IMR-90 (cell line): ENCODE results near the gene PDE6A. TPM values are rescaled to one million over a fixed set of nuclear protein-coding genes. Genes with fewer than 3 reads are reported as not detected.

Experiments used
- ATAC-seq: fragments of 200-7000 bp; cut with Tn5 transposase; 2 replicates; pipeline ENCODE4 v1.9.1; 2020; ENCODE audit warnings: low read depth, mild to moderate bottlenecking, moderate library complexity
- BruUV-seq: library from RNA; stranded (reverse); fragments of 400-500 nt; replicated peaks from 2 replicates; lab custom pipeline; 2021; lab: Mats Ljungman, UMichigan
- CTCF ChIA-PET: fragments of 300-600 bp; formaldehyde crosslinking; extraction: SDS; loops from one replicate; lab custom pipeline; 2021; ENCODE audit warnings: antibody characterized with exemption; lab: Yijun Ruan, JAX
- POLR2A ChIA-PET: fragments of 300-600 bp; sonication (Branson Sonifier 250); formaldehyde crosslinking; loops from one replicate; lab custom pipeline; 2022; ENCODE audit warnings: antibody characterized with exemption; ENCODE audit not compliant: unreplicated experiment; lab: Charles Lee
- DNase-seq: peaks from one replicate; pipeline ENCODE4 v3.0.0; 2013
- H2AFZ ChIP-seq: replicated peaks from 2 replicates; pipeline ENCODE3; 2013; ENCODE audit warnings: low read length, mild to moderate bottlenecking; ENCODE audit not compliant: poor library complexity
- H2AK5ac ChIP-seq: 2 replicates; pipeline ENCODE4 v1.6.1; 2013; ENCODE audit warnings: low read depth, low read length, inconsistent platforms
- H2AK9ac ChIP-seq: replicated peaks from 2 replicates; pipeline ENCODE3; 2013; ENCODE audit warnings: mild to moderate bottlenecking, low read depth, low read length, moderate library complexity; ENCODE audit not compliant: poor library complexity
- H2BK120ac ChIP-seq: 2 replicates; pipeline ENCODE4 v1.6.1; 2013; ENCODE audit warnings: low read depth, low read length, inconsistent platforms
- H2BK15ac ChIP-seq: 3 replicates; pipeline ENCODE4 v1.6.1; 2013; ENCODE audit warnings: low read depth, low read length, inconsistent platforms
- H2BK20ac ChIP-seq: 2 replicates; pipeline ENCODE4 v1.6.1; 2013; ENCODE audit warnings: low read depth, mild to moderate bottlenecking, inconsistent platforms, low read length, moderate library complexity
- H2BK5ac ChIP-seq: 2 replicates; pipeline ENCODE4 v1.6.1; 2013; ENCODE audit warnings: mild to moderate bottlenecking, low read depth, low read length, inconsistent platforms; ENCODE audit not compliant: poor library complexity, severe bottlenecking
- H3K14ac ChIP-seq: replicated peaks from 2 replicates; pipeline ENCODE4 v1.6.1; 2013; ENCODE audit warnings: low read depth, low read length, inconsistent platforms
- H3K18ac ChIP-seq: 2 replicates; pipeline ENCODE4 v1.6.1; 2013; ENCODE audit warnings: low read depth, low read length, control low read depth
- H3K23ac ChIP-seq: 2 replicates; pipeline ENCODE4 v1.6.1; 2013; ENCODE audit warnings: low read depth, low read length, inconsistent platforms
- H3K27ac ChIP-seq: 2 replicates; pipeline ENCODE4 v1.5.1; 2013; ENCODE audit warnings: mild to moderate bottlenecking, control low read depth, low read length; ENCODE audit not compliant: insufficient read depth
- H3K27me3 ChIP-seq: 2 replicates; pipeline ENCODE4 v1.6.1; 2013; ENCODE audit warnings: low read length; ENCODE audit not compliant: control insufficient read depth, insufficient read depth
- H3K36me3 ChIP-seq: 2 replicates; pipeline ENCODE4 v1.6.1; 2013; ENCODE audit warnings: low read length, mixed read lengths; ENCODE audit not compliant: control insufficient read depth, insufficient read depth
- H3K4ac ChIP-seq: 2 replicates; pipeline ENCODE4 v1.6.1; 2013; ENCODE audit warnings: low read depth, low read length, inconsistent platforms
- H3K4me1 ChIP-seq: 2 replicates; pipeline ENCODE4 v1.6.1; 2013; ENCODE audit warnings: low read length, mixed read lengths; ENCODE audit not compliant: control insufficient read depth, insufficient read depth
- H3K4me2 ChIP-seq: 2 replicates; pipeline ENCODE4 v1.6.1; 2013; ENCODE audit warnings: low read depth, mild to moderate bottlenecking, control low read depth, low read length, moderate library complexity
- H3K4me3 ChIP-seq: 2 replicates; pipeline ENCODE4 v1.5.1; 2013; ENCODE audit warnings: low read depth, mild to moderate bottlenecking, control low read depth, low read length, moderate library complexity; ENCODE audit not compliant: insufficient read depth
- H3K56ac ChIP-seq: 2 replicates; pipeline ENCODE4 v1.6.1; 2013; ENCODE audit warnings: low read length, inconsistent platforms; ENCODE audit not compliant: insufficient read depth; ENCODE audit errors: extremely low read depth
- H3K79me1 ChIP-seq, 2 experiments: 2 replicates each; pipeline ENCODE4 v1.6.1; 2013; ENCODE audit warnings: low read length in 2 of 2, inconsistent platforms in 1 of 2, low read depth in 1 of 2
- H3K9ac ChIP-seq: 2 replicates; pipeline ENCODE4 v1.6.1; 2013; ENCODE audit warnings: low read depth, low read length, control low read depth
- H3K9me1 ChIP-seq: 2 replicates; pipeline ENCODE4 v1.6.1; 2013; ENCODE audit warnings: low read length, inconsistent platforms; ENCODE audit not compliant: insufficient read depth
- H3K9me3 ChIP-seq: 2 replicates; pipeline ENCODE4 v1.6.1; 2013; ENCODE audit warnings: low read length; ENCODE audit not compliant: control insufficient read depth, insufficient read depth
- H4K20me1 ChIP-seq: 2 replicates; pipeline ENCODE4 v1.6.1; 2013; ENCODE audit warnings: low read length, inconsistent platforms; ENCODE audit not compliant: insufficient read depth
- H4K5ac ChIP-seq: 2 replicates; pipeline ENCODE4 v1.6.1; 2013; ENCODE audit warnings: mild to moderate bottlenecking, low read depth, low read length, control low read depth
- H4K8ac ChIP-seq, 2 experiments: 2 replicates each; pipeline ENCODE4 v1.6.1; 2013; ENCODE audit warnings: low read depth in 2 of 2, low read length in 2 of 2, control low read depth in 1 of 2, inconsistent platforms in 1 of 2
- H4K91ac ChIP-seq: 2 replicates; pipeline ENCODE4 v1.6.1; 2013; ENCODE audit warnings: low read depth, low read length, inconsistent platforms; ENCODE audit not compliant: insufficient read depth
- BHLHE40 ChIP-seq: fragments of 150-350 bp; IDR thresholded peaks from 2 replicates; pipeline ENCODE4 v1.6.1; 2016; ENCODE audit warnings: mild to moderate bottlenecking, low read depth, low read length
- CHD1 ChIP-seq: IDR thresholded peaks from 2 replicates; pipeline ENCODE4 v1.6.1; 2012; ENCODE audit warnings: low read depth, low read length, improper control_type of control experiment
- FOS ChIP-seq: fragments of 150-350 bp; IDR thresholded peaks from 2 replicates; pipeline ENCODE4 v1.6.1; 2016; ENCODE audit warnings: low read depth, low read length
- MXI1 ChIP-seq: IDR thresholded peaks from 2 replicates; pipeline ENCODE4 v1.6.1; 2012; ENCODE audit warnings: low read depth, mild to moderate bottlenecking, low read length, moderate library complexity, borderline replicate concordance
- NFE2L2 ChIP-seq: fragments of 150-350 bp; IDR thresholded peaks from 2 replicates; pipeline ENCODE4 v1.6.1; 2016; ENCODE audit warnings: low read depth, mild to moderate bottlenecking, low read length
- POLR2A ChIP-seq: IDR thresholded peaks from 2 replicates; pipeline ENCODE4 v1.6.1; 2012; ENCODE audit warnings: mild to moderate bottlenecking, low read depth, low read length
- RAD21 ChIP-seq: IDR thresholded peaks from 2 replicates; pipeline ENCODE4 v1.6.1; 2012; ENCODE audit warnings: low read length, improper control_type of control experiment
- RCOR1 ChIP-seq: IDR thresholded peaks from 2 replicates; pipeline ENCODE4 v1.6.1; 2012; ENCODE audit warnings: mild to moderate bottlenecking, low read length, improper control_type of control experiment; ENCODE audit not compliant: insufficient replicate concordance
- RFX5 ChIP-seq: IDR thresholded peaks from 2 replicates; pipeline ENCODE4 v1.8.0; 2012; ENCODE audit warnings: low read depth, mild to moderate bottlenecking, low read length, moderate library complexity
- SMC3 ChIP-seq: fragments of 150-350 bp; IDR thresholded peaks from 2 replicates; pipeline ENCODE4 v1.6.1; 2016; ENCODE audit warnings: low read depth, mild to moderate bottlenecking, antibody characterized with exemption, low read length, moderate library complexity
- WGBS, 2 experiments: methylation state at CpG; one replicate each; pipeline versions ENCODE4 v1.1.5 to v1.1.7; 2013; ENCODE audit warnings: missing lambda C conversion rate in 2 of 2; ENCODE audit not compliant: insufficient read length in 1 of 2; ENCODE audit errors: extremely low coverage in 2 of 2; 5-methylcytosine and 5-hydroxymethylcytosine counted together
- dilution Hi-C: fragments of 300-500 bp; cut with HindIII; formaldehyde crosslinking; loops from one replicate; pipeline ENCODE4 v1.14.3; 2018; ENCODE audit warnings: low sequenced_read_pairs; ENCODE audit not compliant: unreplicated experiment
- in situ Hi-C: fragments of 300-500 bp; cut with MboI; formaldehyde crosslinking; loops from 3 replicates; pipeline ENCODE4 v1.14.3; 2019; ENCODE audit warnings: low sequenced_read_pairs, inconsistent platforms, mixed read lengths
- intact Hi-C: fragments of 100-400 bp; cut with micrococcal nuclease; formaldehyde crosslinking; loops from 2 replicates; pipeline ENCODE4 v1.10.0; 2022
- polyA plus RNA-seq, 3 experiments: library from polyadenylated mRNA; depleted of rRNA; stranded (reverse); fragments of >200 nt; gene quantifications; 2 replicates each; pipeline ENCODE4 v1.2.3, GENCODE V29; 2012; ENCODE audit warnings: low replicate concordance in 1 of 3
- total RNA-seq: library from RNA; depleted of rRNA; stranded (reverse); fragments of >200 nt; gene quantifications from 2 replicates; pipeline ENCODE4 v1.2.3, GENCODE V29; 2012
- TF ChIP-seq, protein P1 (sequence below): fragments of 150-350 bp; IDR thresholded peaks from 2 replicates; pipeline ENCODE4 v1.6.1; 2016; ENCODE audit warnings: low read depth, mild to moderate bottlenecking, low read length, moderate library complexity, borderline replicate concordance
- TF ChIP-seq, protein P2 (sequence below): conservative IDR thresholded peaks from 2 replicates; pipeline ENCODE4 v1.5.1; 2012; ENCODE audit warnings: mild to moderate bottlenecking, low read depth, low read length, improper control_type of control experiment

Gene PDE6A
- total and polyA plus RNA-seq, 2 of the 4 experiments (the other 2 are of a cell fraction), result not detected

DNA sequence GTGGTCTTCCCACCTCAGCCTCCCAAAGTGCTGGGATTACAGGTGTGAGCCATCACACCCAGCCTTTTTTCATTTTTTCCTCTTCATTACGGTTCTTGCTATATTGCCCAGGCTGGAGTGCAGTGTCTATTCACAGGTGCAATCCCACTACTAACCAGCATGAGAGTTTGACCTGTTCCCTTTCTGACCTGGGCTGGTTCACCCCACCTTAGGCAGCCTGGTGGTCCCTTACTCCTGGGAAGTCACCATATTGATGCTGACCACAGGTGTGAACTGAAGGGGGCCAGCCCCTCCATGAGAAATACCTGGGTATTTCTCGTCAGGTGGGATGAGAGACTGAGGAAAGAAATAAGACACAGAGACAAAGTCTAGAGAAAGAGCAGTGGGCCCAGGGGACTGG lies 2.4 kb downstream of the PDE6A start:
- CTCF ChIA-PET, result no interaction called here
- dilution Hi-C loops, result no loop called here

More for the DNA sequence above, 2.4 kb downstream of the PDE6A start:
- Histone ChIP-seq H3K18ac (no peak overlapping the region), H2AK9ac (no peak overlapping the region), H2BK120ac (no peak overlapping the region), H3K4me3 (no peak overlapping the region), H3K56ac (no peak overlapping the region), H2BK5ac (no peak overlapping the region), H3K4me1 (peaks cover 7% of the 10 kb centered on the region), H2BK15ac (no peak overlapping the region), H2AK5ac (no peak overlapping the region), H3K27me3 (peaks cover 9% of the 10 kb centered on the region), H3K9ac (no peak overlapping the region), H3K23ac (no peak overlapping the region), H3K27ac (no peak overlapping the region), H2AFZ (no peak overlapping the region), H4K20me1 (no peaks in the 10 kb centered on the region), H3K14ac (no peak overlapping the region), H3K4me2 (no peak overlapping the region), H3K36me3 (no peaks in the 10 kb centered on the region), H2BK20ac (no peak overlapping the region), H4K5ac (no peak overlapping the region), H4K8ac (no peak overlapping the region), H3K79me1 (no peaks in the 10 kb centered on the region), H3K9me1 (peaks cover 15% of the 10 kb centered on the region), H4K91ac (no peak overlapping the region), H3K4ac (no peak overlapping the region), H3K9me3 (no peaks in the 10 kb centered on the region)
- DNase-seq, result no peak
- no TSS peak for BruUV-seq
- TF ChIP-seq NFE2L2 (no peak), SMC3 (no peak), POLR2A (no peak), BHLHE40 (no peak), CHD1 (no peak), RFX5 (no peak), RCOR1 (no peak), RAD21 (no peak), MXI1 (no peak), FOS (no peak)
- TF ChIP-seq, protein P1, sequence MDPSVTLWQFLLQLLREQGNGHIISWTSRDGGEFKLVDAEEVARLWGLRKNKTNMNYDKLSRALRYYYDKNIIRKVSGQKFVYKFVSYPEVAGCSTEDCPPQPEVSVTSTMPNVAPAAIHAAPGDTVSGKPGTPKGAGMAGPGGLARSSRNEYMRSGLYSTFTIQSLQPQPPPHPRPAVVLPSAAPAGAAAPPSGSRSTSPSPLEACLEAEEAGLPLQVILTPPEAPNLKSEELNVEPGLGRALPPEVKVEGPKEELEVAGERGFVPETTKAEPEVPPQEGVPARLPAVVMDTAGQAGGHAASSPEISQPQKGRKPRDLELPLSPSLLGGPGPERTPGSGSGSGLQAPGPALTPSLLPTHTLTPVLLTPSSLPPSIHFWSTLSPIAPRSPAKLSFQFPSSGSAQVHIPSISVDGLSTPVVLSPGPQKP, result no peak
- TF ChIP-seq, protein P2, sequence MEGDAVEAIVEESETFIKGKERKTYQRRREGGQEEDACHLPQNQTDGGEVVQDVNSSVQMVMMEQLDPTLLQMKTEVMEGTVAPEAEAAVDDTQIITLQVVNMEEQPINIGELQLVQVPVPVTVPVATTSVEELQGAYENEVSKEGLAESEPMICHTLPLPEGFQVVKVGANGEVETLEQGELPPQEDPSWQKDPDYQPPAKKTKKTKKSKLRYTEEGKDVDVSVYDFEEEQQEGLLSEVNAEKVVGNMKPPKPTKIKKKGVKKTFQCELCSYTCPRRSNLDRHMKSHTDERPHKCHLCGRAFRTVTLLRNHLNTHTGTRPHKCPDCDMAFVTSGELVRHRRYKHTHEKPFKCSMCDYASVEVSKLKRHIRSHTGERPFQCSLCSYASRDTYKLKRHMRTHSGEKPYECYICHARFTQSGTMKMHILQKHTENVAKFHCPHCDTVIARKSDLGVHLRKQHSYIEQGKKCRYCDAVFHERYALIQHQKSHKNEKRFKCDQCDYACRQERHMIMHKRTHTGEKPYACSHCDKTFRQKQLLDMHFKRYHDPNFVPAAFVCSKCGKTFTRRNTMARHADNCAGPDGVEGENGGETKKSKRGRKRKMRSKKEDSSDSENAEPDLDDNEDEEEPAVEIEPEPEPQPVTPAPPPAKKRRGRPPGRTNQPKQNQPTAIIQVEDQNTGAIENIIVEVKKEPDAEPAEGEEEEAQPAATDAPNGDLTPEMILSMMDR, result no peak
- POLR2A ChIA-PET, result no interaction called here
- intact Hi-C loops (no loop called here), in situ Hi-C loops (no loop called here)
- ATAC-seq, result no peak
- 100% methylated on average over 1 of the region's 2 CpGs; no CpG with 5 or more reads in 1 of the 2 experiments for WGBS, 2 experiments
